HCT116 (cell line): ENCODE results near the gene R3HDML. TPM values are rescaled to one million over a fixed set of nuclear protein-coding genes. Genes with fewer than 3 reads are reported as not detected.

ENCODE experiments used
- ATAC-seq: fragments of 200-7000 bp; cut with Tn5 transposase; 2 replicates; pipeline ENCODE4 v1.9.1; 2020; ENCODE audit warnings: mild to moderate bottlenecking, moderate library complexity
- BruUV-seq: library from RNA; stranded (reverse); fragments of 400-500 nt; replicated peaks from 2 replicates; lab custom pipeline; 2021; lab: Mats Ljungman, UMichigan
- CTCF ChIA-PET: fragments of 300-600 bp; sonication (Branson Sonifier 250); formaldehyde crosslinking; loops from one replicate; lab custom pipeline; 2021; ENCODE audit warnings: antibody characterized with exemption; lab: Charles Lee
- POLR2A ChIA-PET: fragments of 300-600, 350-600 bp; sonication (Branson Sonifier 250); formaldehyde crosslinking; loops from one replicate; lab custom pipeline; 2021; ENCODE audit warnings: antibody characterized with exemption; lab: Charles Lee
- RAD21 ChIA-PET, 2 experiments: fragments of 300-600 bp; sonication (Branson Sonifier 250); formaldehyde crosslinking; loops; one replicate each; lab custom pipeline; 2023; ENCODE audit warnings: low total read pairs in 2 of 2; ENCODE audit not compliant: uncharacterized antibody in 2 of 2, unreplicated experiment in 2 of 2, low non-redundant PET in 1 of 2; lab: Charles Lee
- DNase-seq: peaks from one replicate; pipeline ENCODE4 v3.0.0-alpha.2; 2010; ENCODE audit warnings: low read depth, low spot score
- H2AFZ ChIP-seq: fragments of 200-600 bp; shearing (Covaris generic), sonication (generic); 2 replicates; pipeline ENCODE4 v1.6.1; 2017; ENCODE audit warnings: low read depth, mixed run types, mixed read lengths, antibody characterized with exemption, low read length; ENCODE audit not compliant: poor library complexity, severe bottlenecking
- H3K27ac ChIP-seq: 2 replicates; pipeline ENCODE4 v1.5.1; 2012; ENCODE audit warnings: low read depth, low read length
- H3K27me3 ChIP-seq: fragments of 200-600 bp; sonication (generic); 2 replicates; pipeline ENCODE4 v1.6.1; 2016; ENCODE audit warnings: mixed run types, low read length, mixed read lengths; ENCODE audit not compliant: insufficient read depth
- H3K36me3 ChIP-seq, 2 experiments: fragments of 200-500 bp in 1 of 2; fragments of 200-600 bp in 1 of 2; sonication (Bioruptor generic) in 1 of 2; sonication (generic) in 1 of 2; 2 replicates each; pipeline versions ENCODE4 v1.5.1 to v1.6.1; 2014 to 2016; ENCODE audit warnings: low read length in 2 of 2, inconsistent platforms in 1 of 2, mixed read lengths in 1 of 2, mixed run types in 1 of 2; ENCODE audit not compliant: insufficient read depth in 2 of 2, control insufficient read depth in 1 of 2
- H3K4me1 ChIP-seq, 2 experiments: fragments of 200-600 bp in 1 of 2; sonication (generic) in 1 of 2; 2 replicates each; pipeline versions ENCODE4 v1.5.1 to v1.6.1; 2012 to 2017; ENCODE audit warnings: low read length in 2 of 2, inconsistent platforms in 1 of 2, mild to moderate bottlenecking in 1 of 2, mixed read lengths in 1 of 2, mixed run types in 1 of 2, moderate library complexity in 1 of 2; ENCODE audit not compliant: insufficient read depth in 2 of 2, control insufficient read depth in 1 of 2
- H3K4me2 ChIP-seq: fragments of 200-600 bp; sonication (generic); 2 replicates; pipeline ENCODE4 v1.6.1; 2017; ENCODE audit warnings: mixed run types, low read length, mixed read lengths
- H3K4me3 ChIP-seq, 2 experiments: fragments of 200-600 bp in 1 of 2; sonication (generic) in 1 of 2; replicated peaks in 1 of 2; 2 replicates each; pipeline ENCODE4 v1.5.1; 2011 to 2016; ENCODE audit warnings: low read length in 2 of 2, control low read depth in 1 of 2, low read depth in 1 of 2, mild to moderate bottlenecking in 1 of 2, mixed read lengths in 1 of 2, mixed run types in 1 of 2
- H3K79me2 ChIP-seq: fragments of 200-600 bp; sonication (generic); 2 replicates; pipeline ENCODE4 v1.6.1; 2017; ENCODE audit warnings: mild to moderate bottlenecking, mixed run types, low read length, moderate library complexity, mixed read lengths; ENCODE audit not compliant: insufficient read depth
- H3K9ac ChIP-seq: fragments of 200-600 bp; sonication (generic); 2 replicates; pipeline ENCODE4 v1.6.1; 2016; ENCODE audit warnings: low read length, mixed read lengths
- H3K9me2 ChIP-seq: fragments of 200-600 bp; sonication (generic), shearing (Covaris generic); 2 replicates; pipeline ENCODE4 v1.6.1; 2017; ENCODE audit warnings: mixed run types, mild to moderate bottlenecking, moderate library complexity; ENCODE audit not compliant: insufficient read depth
- H3K9me3 ChIP-seq, 2 experiments: fragments of 200-500 bp in 1 of 2; fragments of 200-600 bp in 1 of 2; sonication (Bioruptor generic) in 1 of 2; sonication (generic) in 1 of 2; 2 replicates each; pipeline ENCODE4 v1.6.1; 2014 to 2017; ENCODE audit warnings: low read length in 2 of 2, mixed read lengths in 2 of 2, inconsistent platforms in 1 of 2, low read depth in 1 of 2, mild to moderate bottlenecking in 1 of 2, mixed run types in 1 of 2, moderate library complexity in 1 of 2; ENCODE audit not compliant: control insufficient read depth in 1 of 2, insufficient read depth in 1 of 2
- H4K20me1 ChIP-seq: fragments of 200-600 bp; sonication (generic), shearing (Covaris generic); 2 replicates; pipeline ENCODE4 v1.6.1; 2017; ENCODE audit warnings: mixed run types, mild to moderate bottlenecking, moderate library complexity; ENCODE audit not compliant: insufficient read depth
- CBX3 ChIP-seq: IDR thresholded peaks from 2 replicates; pipeline ENCODE4 v1.6.1; 2012; ENCODE audit warnings: low read depth
- CEBPB ChIP-seq: IDR thresholded peaks from 2 replicates; pipeline ENCODE4 v1.6.1; 2012; ENCODE audit warnings: low read depth
- EGR1 ChIP-seq: IDR thresholded peaks from 2 replicates; pipeline ENCODE4 v1.6.1; 2012; ENCODE audit warnings: low read depth
- ELF1 ChIP-seq: IDR thresholded peaks from 2 replicates; pipeline ENCODE4 v1.6.1; 2012; ENCODE audit warnings: low read depth, borderline replicate concordance
- EZH2phosphoT487 ChIP-seq: fragments of 200-600 bp; IDR thresholded peaks from 2 replicates; pipeline ENCODE4 v1.6.1; 2018; ENCODE audit warnings: antibody characterized with exemption, borderline replicate concordance
- FOSL1 ChIP-seq: IDR thresholded peaks from 2 replicates; pipeline ENCODE4 v1.6.1; 2012; ENCODE audit warnings: low read depth
- MAX ChIP-seq: IDR thresholded peaks from 2 replicates; pipeline ENCODE4 v1.6.1; 2012
- POLR2A ChIP-seq: IDR thresholded peaks from 2 replicates; pipeline ENCODE4 v1.7.0; 2011; ENCODE audit warnings: borderline replicate concordance; ENCODE audit not compliant: insufficient read depth, insufficient read length; ENCODE audit errors: extremely low read depth
- RAD21 ChIP-seq: IDR thresholded peaks from 2 replicates; pipeline ENCODE4 v1.6.1; 2012; ENCODE audit warnings: low read depth, mild to moderate bottlenecking
- SIN3A ChIP-seq: IDR thresholded peaks from 2 replicates; pipeline ENCODE4 v1.6.1; 2012; ENCODE audit warnings: low read depth
- SP1 ChIP-seq: IDR thresholded peaks from 2 replicates; pipeline ENCODE4 v1.6.1; 2012; ENCODE audit warnings: low read depth
- SRF ChIP-seq: IDR thresholded peaks from 2 replicates; pipeline ENCODE4 v1.6.1; 2012; ENCODE audit warnings: low read depth
- TCF7L2 ChIP-seq: IDR thresholded peaks from 2 replicates; pipeline ENCODE4 v1.7.0; 2011; ENCODE audit warnings: borderline replicate concordance, inconsistent platforms; ENCODE audit not compliant: insufficient read depth, insufficient read length; ENCODE audit errors: extremely low read depth
- ZNF274 ChIP-seq: fragments of 200-500 bp; sonication (Bioruptor generic); IDR thresholded peaks from 2 replicates; pipeline ENCODE4 v1.6.1; 2014; ENCODE audit warnings: mild to moderate bottlenecking, low read depth, low read length, inconsistent platforms
- intact Hi-C: fragments of 100-400 bp; cut with micrococcal nuclease; formaldehyde crosslinking; loops from 2 replicates; pipeline ENCODE4 v1.10.0; 2022
- total RNA-seq: library from RNA; stranded (reverse); gene quantifications from one replicate; pipeline ENCODE4 v1.2.1, GENCODE V29; 2021; ENCODE audit not compliant: unreplicated experiment
- TF ChIP-seq, protein P1 (sequence below): IDR thresholded peaks from 2 replicates; pipeline ENCODE4 v1.6.1; 2012; ENCODE audit warnings: low read depth
- TF ChIP-seq, protein P2 (sequence below): IDR thresholded peaks from 2 replicates; pipeline ENCODE4 v1.6.1; 2011; ENCODE audit warnings: mild to moderate bottlenecking, low read length, moderate library complexity; ENCODE audit not compliant: insufficient replicate concordance; ENCODE audit errors: extremely low read depth
- TF ChIP-seq, protein P3 (sequence below): IDR thresholded peaks from 2 replicates; pipeline ENCODE4 v1.6.1; 2012
- TF ChIP-seq, protein P4 (sequence below), 3 experiments: fragments of 200-600 bp in 1 of 3; sonication (generic) in 1 of 3; IDR thresholded peaks in 2 of 3; conservative IDR thresholded peaks in 1 of 3; 2 replicates each; pipeline ENCODE4 v1.5.1; 2012 to 2017; ENCODE audit warnings: low read depth in 2 of 3, low read length in 2 of 3, antibody characterized with exemption in 1 of 3, borderline replicate concordance in 1 of 3, control low read depth in 1 of 3, mild to moderate bottlenecking in 1 of 3, mixed read lengths in 1 of 3, mixed run types in 1 of 3, moderate library complexity in 1 of 3; ENCODE audit not compliant: insufficient read depth in 1 of 3

Gene R3HDML
- total RNA-seq, 1 experiment from 2014 or later = not detected

- BruUV-seq = no TSS peak
- intact Hi-C loops = no loop called here
Measured at GRCh38 chr20:44370639-44371218, 33.9 kb downstream of the R3HDML start.

More at GRCh38 chr20:44370639-44371218, 33.9 kb downstream of the R3HDML start:
- DNase-seq (no peak), ATAC-seq (no peak)
- H3K9ac ChIP-seq = no peak overlapping the region
- H3K9me3 ChIP-seq = no peaks in the 10 kb centered on the region
- no peak overlapping the region for H3K4me3 ChIP-seq
- CTCF ChIA-PET = interaction anchor here (1.2 kb wide), 1 partner anchor 14 kb away, joined by 6 read pairs; no protein-coding TSS in a partner anchor
- no peaks in the 10 kb centered on the region for H3K9me2 ChIP-seq
- POLR2A ChIA-PET = no interaction called here
- no peak overlapping the region for H2AFZ ChIP-seq
- RAD21 ChIA-PET = no interaction called here
- no peaks in the 10 kb centered on the region for H3K79me2 ChIP-seq
- H3K4me1 ChIP-seq = no peaks in the 10 kb centered on the region
- H3K4me2 ChIP-seq = no peak overlapping the region
- H3K36me3 ChIP-seq = no peaks in the 10 kb centered on the region
- no peaks in the 10 kb centered on the region for H4K20me1 ChIP-seq
- no peak for TF ChIP-seq FOSL1
- no peak for TF ChIP-seq ELF1
- no peak for TF ChIP-seq RAD21
- no peak for TF ChIP-seq TCF7L2
- TF ChIP-seq, protein P1, sequence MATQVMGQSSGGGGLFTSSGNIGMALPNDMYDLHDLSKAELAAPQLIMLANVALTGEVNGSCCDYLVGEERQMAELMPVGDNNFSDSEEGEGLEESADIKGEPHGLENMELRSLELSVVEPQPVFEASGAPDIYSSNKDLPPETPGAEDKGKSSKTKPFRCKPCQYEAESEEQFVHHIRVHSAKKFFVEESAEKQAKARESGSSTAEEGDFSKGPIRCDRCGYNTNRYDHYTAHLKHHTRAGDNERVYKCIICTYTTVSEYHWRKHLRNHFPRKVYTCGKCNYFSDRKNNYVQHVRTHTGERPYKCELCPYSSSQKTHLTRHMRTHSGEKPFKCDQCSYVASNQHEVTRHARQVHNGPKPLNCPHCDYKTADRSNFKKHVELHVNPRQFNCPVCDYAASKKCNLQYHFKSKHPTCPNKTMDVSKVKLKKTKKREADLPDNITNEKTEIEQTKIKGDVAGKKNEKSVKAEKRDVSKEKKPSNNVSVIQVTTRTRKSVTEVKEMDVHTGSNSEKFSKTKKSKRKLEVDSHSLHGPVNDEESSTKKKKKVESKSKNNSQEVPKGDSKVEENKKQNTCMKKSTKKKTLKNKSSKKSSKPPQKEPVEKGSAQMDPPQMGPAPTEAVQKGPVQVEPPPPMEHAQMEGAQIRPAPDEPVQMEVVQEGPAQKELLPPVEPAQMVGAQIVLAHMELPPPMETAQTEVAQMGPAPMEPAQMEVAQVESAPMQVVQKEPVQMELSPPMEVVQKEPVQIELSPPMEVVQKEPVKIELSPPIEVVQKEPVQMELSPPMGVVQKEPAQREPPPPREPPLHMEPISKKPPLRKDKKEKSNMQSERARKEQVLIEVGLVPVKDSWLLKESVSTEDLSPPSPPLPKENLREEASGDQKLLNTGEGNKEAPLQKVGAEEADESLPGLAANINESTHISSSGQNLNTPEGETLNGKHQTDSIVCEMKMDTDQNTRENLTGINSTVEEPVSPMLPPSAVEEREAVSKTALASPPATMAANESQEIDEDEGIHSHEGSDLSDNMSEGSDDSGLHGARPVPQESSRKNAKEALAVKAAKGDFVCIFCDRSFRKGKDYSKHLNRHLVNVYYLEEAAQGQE = no peak
- TF ChIP-seq, protein P2, sequence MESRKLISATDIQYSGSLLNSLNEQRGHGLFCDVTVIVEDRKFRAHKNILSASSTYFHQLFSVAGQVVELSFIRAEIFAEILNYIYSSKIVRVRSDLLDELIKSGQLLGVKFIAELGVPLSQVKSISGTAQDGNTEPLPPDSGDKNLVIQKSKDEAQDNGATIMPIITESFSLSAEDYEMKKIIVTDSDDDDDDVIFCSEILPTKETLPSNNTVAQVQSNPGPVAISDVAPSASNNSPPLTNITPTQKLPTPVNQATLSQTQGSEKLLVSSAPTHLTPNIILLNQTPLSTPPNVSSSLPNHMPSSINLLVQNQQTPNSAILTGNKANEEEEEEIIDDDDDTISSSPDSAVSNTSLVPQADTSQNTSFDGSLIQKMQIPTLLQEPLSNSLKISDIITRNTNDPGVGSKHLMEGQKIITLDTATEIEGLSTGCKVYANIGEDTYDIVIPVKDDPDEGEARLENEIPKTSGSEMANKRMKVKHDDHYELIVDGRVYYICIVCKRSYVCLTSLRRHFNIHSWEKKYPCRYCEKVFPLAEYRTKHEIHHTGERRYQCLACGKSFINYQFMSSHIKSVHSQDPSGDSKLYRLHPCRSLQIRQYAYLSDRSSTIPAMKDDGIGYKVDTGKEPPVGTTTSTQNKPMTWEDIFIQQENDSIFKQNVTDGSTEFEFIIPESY = no peak
- TF ChIP-seq, protein P3, sequence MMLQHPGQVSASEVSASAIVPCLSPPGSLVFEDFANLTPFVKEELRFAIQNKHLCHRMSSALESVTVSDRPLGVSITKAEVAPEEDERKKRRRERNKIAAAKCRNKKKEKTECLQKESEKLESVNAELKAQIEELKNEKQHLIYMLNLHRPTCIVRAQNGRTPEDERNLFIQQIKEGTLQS = no peak
- TF ChIP-seq CEBPB = no peak
- TF ChIP-seq, protein P4, sequence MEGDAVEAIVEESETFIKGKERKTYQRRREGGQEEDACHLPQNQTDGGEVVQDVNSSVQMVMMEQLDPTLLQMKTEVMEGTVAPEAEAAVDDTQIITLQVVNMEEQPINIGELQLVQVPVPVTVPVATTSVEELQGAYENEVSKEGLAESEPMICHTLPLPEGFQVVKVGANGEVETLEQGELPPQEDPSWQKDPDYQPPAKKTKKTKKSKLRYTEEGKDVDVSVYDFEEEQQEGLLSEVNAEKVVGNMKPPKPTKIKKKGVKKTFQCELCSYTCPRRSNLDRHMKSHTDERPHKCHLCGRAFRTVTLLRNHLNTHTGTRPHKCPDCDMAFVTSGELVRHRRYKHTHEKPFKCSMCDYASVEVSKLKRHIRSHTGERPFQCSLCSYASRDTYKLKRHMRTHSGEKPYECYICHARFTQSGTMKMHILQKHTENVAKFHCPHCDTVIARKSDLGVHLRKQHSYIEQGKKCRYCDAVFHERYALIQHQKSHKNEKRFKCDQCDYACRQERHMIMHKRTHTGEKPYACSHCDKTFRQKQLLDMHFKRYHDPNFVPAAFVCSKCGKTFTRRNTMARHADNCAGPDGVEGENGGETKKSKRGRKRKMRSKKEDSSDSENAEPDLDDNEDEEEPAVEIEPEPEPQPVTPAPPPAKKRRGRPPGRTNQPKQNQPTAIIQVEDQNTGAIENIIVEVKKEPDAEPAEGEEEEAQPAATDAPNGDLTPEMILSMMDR (IDR thresholded peaks at IDR 0.05 in 2 of 3, conservative IDR thresholded peaks at IDR 0.05 in 1 of 3; ENCODE audit: borderline replicate concordance in 1 of 3, insufficient read depth in 1 of 3, low read depth in 2 of 3, low read length in 2 of 3) = no peak
- TF ChIP-seq SRF = no peak
- TF ChIP-seq ZNF274 = no peak
- no peak for TF ChIP-seq POLR2A
- no peak for TF ChIP-seq SP1
- no peak for TF ChIP-seq MAX
- TF ChIP-seq SIN3A = no peak
- TF ChIP-seq EZH2phosphoT487 = no peak
- TF ChIP-seq EGR1 = no peak
- no peak for TF ChIP-seq CBX3
- no peak overlapping the region for H3K27ac ChIP-seq
- H3K27me3 ChIP-seq = no peaks in the 10 kb centered on the region
